HUDEP-2 (cell line): ENCODE data around the gene GAMT.

ENCODE experiments used
- DNase-seq, 76 experiments: peaks; one replicate each; lab custom pipeline; 2025; ENCODE audit not compliant: unreplicated experiment in 76 of 76; lab: John Stamatoyannopoulos, UW

Gene GAMT

DNA sequence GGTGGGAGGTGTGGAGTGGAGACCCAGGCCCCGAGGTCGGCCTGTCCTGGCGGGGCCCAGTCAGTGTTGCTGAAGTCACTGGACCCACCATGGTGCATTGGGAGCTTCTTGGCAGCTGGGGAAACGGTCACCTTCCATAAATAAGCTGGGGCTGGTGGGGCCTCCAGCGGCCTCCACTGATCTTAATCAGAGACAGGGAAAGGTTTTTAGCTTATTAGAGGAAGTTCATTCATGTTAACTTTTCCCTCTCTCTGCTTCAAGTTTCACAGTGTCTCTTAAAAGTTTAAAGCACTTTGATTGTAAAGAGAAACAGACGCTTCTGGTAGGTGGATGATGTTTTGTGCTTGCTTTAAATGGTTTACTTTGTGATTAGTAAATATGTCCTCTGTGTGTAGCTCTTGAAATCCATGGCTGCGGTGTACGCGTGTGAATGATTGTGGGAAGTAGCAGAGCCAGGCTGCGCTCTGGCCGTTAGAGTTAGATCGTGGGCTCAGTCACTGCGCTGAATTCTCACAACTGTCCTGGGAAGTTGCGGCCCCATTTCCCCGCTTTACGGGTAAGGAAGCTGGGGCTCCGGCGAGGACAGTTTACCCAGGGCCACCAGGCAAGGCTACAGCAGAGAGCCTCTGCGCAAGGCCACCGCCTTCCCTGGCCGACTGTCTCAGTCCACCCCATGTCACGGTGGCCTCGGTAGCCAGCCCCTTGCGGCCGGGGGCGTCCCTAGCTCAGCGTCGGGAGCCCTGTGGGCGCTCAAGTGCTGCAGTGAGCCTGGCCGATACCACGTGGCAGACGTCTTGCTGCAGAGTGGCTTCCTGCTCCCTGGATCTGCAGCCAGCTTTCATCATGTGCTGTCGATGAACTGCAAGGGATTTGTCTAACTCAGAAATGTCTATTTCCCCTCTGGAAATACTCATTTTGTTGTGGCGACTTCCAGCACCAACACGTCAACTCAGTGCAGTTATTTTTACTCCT, 34.2 kb downstream of the GAMT start:
- no peak for DNase-seq

DNA sequence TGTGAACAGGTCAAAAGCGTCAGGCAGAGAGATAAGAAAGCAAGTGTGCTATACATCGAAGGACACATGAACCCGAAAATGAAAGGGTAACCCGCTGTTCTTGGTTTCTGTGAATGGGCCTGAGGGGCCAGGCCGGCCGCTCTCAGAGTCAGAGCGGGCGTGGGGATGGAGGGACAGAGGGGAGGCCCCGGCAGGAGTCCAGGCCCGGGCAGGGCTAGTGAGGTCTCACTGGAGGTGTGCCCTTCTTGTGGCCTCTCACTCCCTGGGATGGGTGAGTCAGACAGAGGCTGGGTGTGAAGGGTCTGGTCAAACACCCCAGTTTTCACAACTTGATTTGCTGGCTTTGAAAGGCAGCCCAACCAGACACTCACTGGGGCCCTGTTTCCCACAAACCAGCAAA, 35.0 kb downstream of the GAMT start:
- no peak for DNase-seq

DNA sequence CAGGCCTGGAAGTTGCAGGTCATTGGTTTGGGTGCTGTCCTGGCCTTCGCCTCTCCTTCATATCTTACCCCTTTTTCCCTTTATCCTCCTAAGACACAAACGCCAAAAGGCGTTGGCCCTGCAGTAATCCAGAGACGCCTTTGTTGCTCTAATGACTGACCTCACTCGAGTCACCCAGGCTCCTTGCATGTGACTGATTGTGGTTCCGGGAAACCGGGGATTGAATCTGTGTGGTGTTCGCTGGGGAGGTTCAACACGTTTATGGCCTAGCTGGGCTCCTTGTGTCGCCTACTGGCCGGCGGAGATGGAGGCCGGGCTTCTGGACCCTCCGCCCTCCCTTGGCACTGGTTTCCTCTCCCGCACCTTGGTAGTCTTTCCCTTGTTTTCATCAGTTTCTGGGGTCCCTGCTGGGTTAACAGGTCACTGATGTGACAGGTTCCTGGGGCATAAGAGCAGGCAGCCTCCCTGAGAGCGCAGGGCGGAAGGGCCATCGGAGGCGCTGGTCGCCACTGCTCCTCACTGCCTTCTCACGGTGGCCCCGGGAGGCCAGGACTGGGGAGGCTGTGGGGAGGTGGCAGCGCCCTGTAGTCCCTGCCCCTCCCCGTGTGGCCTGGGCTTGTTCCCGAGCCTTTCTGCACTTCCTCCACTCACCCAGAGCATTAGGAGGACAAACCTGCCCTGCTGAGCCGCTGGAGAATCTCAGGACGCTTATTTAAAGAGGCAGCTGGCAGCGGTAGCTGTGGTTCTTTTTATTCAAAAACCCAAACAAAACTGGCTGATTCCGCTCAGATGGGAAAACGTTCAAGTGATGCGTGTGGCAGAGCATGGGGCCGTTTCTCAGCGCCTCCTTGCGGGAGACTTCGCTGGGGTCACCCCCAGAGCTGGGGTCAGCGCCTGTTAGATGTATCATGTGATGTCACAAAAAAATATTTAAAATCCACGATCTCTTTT, 35.7 kb downstream of the GAMT start:
- no peak for DNase-seq

DNA sequence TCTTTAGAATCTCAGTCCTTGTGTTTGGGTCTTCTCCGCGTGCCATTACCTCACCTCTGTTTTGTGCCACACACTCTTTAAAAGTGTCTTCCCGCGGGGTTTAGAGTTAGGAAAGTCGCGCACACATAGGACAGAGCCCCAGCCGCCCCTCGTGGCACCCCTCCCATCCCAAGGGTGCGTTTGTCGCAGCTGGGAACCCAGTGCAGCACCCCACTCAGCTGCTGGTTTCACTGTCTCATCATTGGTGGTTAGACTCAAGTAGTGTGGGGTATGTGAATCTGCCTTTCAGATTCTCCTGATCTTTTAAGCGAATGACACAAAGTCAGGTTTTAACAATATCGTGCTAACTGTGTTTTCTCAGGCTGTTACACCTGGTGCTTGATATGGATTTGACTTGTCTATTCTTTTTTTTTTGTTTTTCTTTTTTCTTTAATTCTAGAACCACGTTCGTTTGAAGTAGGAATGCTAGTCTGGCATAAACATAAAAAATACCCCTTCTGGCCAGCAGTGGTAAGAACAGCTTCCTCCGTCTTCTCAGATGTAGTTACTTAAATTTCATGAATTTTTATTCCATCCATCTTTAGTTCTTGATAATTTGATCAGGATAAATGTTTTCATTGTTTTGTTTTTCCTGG, 37.2 kb downstream of the GAMT start:
- DNase-seq = no peak

DNA sequence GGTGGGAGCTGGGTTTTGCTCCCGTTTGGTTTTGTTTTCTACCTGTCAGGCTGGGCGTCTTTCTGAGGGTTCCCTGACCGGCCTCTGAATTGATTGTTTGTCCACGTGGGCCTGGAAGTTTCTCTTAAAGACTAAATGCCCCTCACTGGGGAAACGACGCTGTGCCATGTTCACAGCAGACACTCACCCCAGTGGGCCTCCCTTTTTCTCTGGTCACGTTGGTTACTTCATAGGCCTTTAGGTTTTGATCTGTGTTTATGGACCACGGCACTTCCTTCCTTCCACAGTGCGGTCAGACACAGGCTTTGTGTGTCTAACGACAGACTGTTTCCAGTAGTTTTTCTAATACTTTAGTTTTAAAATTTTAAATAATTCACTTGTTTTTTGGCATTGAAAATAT, 37.7 kb downstream of the GAMT start:
- no peak for DNase-seq

DNA sequence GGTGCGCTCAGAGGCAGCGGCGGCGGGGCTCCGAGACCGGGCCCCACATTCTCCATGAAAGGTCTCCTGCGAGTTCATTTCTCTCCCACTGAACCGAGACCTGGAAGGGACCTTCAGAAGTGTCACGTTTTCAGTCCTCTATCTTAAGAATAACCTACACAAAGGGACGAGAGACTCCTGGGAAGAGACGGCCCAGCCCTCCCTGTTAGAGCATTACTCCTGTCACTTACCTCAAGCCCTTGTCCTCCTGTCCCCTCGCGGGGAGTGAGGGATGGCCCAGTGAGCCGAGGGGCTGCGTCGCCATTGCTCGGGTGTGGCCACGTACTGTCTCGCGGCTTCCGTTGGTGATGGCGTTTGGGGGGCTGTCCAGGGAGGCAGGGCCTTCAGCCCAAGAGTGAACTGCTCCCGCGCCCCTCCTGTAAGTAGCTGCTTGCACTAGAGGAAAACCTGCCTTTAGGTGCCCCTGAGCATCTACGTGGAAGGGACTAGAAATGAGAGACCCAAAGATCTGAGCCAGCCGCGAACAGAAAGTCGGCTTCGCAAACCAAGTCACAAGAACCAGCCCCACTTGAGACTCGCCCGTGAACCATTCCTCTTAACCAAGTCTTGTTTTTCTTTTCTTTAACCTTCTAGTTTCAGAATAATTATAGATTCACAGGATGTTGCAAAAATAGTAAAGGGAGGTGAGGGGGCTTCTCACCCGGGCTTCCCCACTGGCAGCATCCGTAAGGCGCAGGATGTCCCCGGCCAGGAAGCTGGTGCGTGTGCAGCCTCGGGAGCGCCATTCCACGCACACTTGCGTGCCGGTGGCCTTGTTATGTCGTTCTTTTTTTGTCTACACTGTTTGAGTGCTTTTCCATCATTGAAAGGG, 38.7 kb downstream of the GAMT start:
- DNase-seq = no peak

DNA sequence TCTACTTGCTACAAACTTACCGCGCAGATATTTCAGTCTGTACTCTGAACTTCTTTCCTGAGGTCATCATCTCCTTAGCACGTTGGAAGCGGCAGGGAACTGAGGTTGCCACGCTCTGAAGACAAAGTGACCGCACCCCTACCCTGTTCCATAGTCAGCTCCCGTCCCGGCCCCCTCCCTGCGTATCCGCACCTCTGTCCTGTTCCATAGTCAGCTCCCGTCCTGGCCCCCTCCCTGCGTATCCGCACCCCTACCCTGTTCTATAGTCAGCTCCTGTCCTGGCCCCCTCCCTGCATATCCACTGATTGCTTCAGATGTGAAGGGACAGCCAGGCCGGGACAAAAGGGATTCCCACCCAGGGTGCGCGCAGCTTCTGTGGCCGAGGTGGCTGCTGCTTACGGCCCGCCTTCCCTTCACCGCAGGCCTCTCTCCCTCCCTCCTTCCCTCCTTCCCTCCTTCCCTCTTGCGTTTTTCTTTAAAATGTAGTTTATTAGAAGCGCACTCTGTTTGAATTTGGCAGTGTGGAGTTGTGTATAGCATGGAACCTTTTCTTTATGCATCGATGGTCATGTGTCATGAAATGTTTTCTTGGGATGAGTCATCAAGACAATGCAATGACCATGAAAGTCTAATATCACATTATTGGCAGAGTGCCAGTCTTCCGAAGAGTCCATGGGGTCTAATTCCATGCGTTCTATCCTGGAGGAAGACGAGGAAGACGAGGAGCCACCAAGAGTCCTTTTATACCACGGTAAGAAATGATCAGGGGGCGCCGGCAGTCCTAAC, 39.5 kb downstream of the GAMT start:
- no peak for DNase-seq

DNA sequence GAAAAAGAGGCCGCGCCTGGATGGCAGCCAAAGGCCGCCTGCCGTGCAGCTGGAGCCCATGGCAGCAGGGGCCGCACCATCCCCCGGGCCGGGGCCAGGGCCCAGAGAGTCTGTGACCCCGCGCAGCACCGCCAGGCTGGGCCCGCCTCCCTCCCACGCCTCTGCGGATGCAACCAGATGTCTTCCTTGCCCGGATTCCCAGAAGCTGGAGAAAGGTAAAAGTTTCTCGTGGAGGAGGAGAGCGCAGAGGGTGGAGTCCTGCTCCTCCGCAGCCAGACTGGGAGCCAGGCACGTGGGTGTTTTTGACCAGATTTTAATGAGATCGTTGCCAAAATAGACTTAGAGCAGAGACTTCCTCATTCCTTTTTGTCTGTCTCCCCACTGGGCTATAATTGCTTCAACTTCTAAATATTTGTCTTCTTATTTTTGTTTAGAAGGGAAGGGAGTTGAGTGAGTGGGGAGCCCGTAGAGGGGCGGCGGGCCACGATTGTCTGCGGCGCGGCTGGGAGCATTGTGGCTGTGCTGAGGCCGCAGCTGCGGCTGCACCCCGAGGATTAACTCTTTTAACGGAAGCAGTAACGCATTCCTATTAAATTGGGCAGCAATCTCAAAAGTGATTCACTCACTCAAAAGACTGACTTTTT, 40.4 kb downstream of the GAMT start:
- no peak for DNase-seq

DNA sequence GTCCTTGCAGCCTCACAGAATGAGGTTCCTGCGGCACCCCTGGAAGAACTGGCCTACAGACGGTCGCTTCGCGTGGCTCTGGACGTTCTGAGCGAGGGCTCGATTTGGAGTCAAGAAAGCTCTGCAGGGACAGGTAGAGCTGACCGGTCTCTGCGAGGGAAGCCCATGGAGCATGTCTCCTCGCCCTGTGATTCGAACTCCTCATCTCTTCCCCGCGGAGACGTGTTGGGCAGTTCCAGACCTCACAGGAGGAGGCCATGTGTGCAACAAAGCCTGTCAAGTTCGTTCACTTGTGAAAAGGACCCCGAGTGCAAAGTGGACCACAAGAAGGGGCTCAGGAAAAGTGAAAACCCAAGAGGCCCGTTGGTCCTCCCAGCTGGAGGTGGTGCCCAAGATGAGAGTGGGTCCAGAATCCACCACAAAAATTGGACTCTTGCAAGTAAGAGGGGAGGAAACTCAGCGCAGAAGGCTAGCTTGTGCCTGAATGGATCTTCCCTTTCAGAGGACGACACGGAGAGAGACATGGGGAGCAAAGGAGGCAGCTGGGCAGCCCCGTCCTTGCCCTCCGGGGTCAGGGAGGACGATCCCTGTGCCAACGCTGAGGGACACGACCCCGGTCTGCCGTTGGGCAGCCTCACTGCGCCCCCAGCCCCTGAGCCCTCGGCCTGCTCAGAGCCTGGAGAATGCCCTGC, 41.1 kb downstream of the GAMT start:
- DNase-seq = no peak

DNA sequence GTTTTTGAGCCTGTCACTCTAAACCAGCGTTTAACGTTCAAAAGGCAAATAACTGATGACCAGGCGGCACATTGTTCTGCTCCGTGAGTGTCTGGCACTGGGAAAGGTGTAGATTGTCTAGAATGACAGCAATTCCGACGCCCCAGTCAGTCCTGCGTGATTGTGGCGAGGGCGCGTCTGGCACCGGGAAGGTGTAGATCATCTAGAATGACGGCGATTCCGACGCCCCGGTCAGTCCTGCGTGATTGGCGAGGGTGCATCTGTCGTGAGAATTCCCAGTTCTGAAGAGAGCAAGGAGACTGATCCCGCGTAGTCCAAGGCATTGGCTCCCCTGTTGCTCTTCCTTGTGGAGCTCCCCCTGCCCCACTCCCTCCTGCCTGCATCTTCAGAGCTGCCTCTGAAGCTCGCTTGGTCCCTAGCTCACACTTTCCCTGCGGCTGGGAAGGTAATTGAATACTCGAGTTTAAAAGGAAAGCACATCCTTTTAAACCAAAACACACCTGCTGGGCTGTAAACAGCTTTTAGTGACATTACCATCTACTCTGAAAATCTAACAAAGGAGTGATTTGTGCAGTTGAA, 43.7 kb downstream of the GAMT start:
- DNase-seq = no peak

DNA sequence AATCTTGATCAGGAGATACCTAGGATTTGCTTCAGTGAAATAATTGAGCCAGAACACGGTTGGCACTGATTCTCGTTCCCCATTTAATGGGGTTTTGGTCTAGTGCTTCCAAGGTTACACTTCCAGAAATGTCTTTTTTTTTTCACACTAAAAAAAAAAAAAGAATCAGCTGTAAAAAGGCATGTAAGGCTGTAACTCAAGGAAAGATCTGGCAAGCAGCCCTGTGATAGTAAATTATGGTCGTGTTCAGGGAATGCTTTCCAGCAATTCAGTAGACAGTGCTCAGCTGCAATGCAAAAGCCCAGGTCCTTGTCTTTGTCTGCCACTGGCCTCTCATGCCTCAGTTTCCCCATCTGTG, 44.9 kb downstream of the GAMT start:
- no peak for DNase-seq

DNA sequence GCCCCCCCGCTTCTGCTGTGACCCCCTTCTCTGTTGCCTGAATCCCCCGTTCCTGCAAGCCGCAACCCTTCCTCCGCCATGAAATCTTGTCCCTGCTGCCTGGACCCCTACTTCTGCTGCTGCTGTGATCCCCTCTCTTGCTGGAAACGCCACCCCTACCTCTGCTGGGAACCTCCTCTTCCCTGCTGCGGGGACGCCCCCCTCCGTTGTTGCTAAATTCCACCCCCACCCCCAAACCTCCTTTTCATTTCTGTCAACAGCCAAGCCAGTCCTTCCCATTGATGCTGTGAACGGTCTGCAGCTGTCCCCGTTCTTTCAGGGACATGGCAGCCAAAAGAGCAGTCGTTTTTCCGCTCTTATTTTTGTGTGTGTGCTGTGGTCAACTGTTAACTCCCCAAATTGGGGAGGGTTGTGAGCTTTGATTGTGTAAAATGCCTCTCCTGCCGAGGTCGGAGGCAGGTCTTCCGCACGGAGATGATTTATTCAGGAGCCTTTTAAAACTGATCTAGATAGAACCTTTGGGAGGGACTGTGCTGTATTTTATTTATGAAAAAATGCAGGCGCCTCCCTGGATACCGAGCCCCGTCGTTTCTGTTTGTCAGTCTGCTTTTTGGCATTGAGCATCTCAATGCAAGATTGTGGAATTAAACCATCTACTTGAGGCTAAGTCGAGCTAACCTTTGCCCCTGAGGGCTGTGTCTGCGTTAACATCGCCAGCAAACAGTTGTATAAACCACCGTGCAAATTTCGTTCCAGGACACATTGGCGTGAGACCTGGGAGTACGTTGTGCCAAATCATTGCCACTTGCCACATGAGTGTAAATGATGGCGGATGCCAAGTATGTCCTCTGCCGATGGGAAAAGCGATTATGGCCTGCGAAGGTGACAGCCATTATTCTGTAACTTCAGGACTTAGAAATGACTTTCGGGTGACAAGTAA, 45.5 kb downstream of the GAMT start:
- peak in 1 of 76 experiments; percentile 10 for DNase-seq

DNA sequence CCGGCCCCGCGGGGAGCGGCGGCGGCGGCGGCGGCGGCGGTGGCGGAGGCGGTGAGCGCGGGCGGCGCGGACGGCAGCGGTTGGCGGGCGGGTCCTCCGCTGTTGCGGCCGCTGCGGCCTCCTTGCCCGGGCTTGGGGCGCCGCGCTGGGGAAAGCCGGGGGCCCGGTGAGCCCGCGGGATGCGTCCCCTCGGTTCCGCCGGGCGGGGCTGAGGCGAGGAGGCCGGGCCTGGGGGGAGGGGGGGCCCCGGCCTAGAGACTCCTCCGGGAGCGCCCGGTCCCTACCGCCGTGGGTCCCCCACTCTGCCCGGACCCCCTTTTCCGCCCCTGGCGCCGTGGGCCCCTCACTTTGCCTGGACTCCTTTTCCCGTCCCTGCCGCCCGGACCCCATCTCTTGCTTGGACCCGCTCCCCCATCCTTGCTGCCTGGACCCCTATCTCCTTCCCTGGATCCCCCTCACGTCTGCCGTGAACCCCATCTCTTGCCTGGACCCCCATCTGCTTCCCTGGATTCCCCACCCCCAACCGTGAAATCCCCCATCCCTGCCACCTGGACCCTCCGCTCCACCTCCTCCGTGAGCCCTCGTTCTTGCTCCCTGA, 46.3 kb downstream of the GAMT start:
- DNase-seq = peak in 3 of 76 experiments; percentile 38 to 56 (median 41)

DNA sequence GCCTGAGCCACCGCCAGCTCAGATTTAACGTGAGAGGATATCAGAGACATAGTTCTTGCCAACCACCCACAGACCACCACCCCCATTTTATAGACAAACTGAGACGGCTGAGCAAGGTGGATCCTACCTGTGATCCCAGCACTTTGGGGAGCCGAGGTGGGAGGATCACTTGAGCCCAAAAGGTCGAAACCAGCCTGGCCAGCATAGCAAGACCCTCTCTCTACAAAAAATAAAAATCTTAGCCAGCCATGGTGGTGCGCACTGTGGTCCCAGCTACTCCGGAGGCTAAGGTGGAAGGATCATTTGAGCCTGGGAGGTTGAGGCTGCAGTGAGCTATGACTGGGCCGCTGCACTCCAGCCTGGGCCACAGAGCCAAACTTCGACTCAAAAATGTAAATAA, 48.2 kb downstream of the GAMT start:
- DNase-seq = no peak

DNA sequence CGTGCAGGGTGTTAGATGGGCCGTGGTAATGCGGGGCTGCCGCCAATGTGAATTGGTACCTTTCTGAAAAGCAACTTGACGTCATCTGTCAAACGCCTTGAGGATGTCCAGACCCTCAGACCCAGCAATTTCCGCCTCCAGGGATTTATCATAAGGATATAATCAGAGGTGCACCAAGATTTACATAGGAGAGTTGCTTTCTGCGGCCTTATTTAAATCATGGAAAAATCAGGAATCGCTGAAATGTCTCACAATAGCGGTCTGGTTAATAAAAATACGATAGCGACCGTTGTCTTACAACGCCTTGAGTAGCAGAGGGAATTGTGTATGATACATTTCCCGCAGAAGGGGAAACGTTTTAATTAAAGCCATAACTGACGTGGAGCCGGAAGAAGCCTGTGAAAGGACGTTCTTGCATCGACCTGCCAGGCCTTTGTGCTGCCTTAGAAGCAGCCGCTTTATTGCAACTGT, 49.9 kb downstream of the GAMT start:
- DNase-seq = no peak

DNA sequence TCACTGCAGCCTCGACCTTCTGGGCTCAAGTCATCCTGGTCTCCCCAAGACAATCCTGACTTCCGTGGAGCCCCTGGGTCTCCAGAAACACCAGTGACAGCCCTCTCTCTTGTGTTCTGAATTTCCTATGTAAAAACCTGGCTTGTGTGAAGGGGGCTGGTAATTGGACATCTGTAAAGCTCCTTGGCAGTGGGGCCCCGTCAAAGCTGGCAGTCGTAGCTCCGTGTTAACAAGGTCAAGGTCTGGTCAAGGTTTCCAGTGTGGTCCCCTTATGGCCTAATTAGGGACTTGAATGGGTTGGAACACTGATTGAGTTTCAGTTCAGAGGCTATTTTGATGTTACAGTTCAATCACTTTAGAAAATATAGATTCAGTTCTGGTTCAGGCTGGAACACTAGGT, 50.5 kb downstream of the GAMT start:
- DNase-seq = no peak
